Kidney epithelial cell (primary cell): ENCODE data around the gene CDH2. TPM values are rescaled to one million over a fixed set of nuclear protein-coding genes. Genes with fewer than 3 reads are reported as not detected.

Source experiments
- DNase-seq: peaks from one replicate; pipeline ENCODE4 v3.0.0-alpha.2; 2010; ENCODE audit warnings: low read depth
- H3K27me3 ChIP-seq: 2 replicates; pipeline ENCODE4 v1.6.0; 2011; ENCODE audit warnings: low read length; ENCODE audit not compliant: control insufficient read depth, insufficient read depth
- H3K36me3 ChIP-seq: 2 replicates; pipeline ENCODE4 v1.5.1; 2011; ENCODE audit warnings: low read length; ENCODE audit not compliant: control insufficient read depth, insufficient read depth
- H3K4me3 ChIP-seq: 2 replicates; pipeline ENCODE4 v1.5.1; 2011; ENCODE audit warnings: low read depth, mild to moderate bottlenecking, control low read depth, low read length
- total RNA-seq: library from RNA; depleted of rRNA; stranded (reverse); fragments of >200 nt; gene quantifications from 2 replicates; pipeline ENCODE4 v1.2.3, GENCODE V29; 2015
- TF ChIP-seq, protein P1 (sequence below): IDR thresholded peaks from 2 replicates; pipeline ENCODE4 v1.5.1; 2011; ENCODE audit warnings: mild to moderate bottlenecking, moderate library complexity, low read length, control low read depth, inconsistent platforms; ENCODE audit not compliant: insufficient read depth, poor library complexity, severe bottlenecking

Gene CDH2
- total RNA-seq, 1 donor from 2014 or later: 190 TPM

DNA sequence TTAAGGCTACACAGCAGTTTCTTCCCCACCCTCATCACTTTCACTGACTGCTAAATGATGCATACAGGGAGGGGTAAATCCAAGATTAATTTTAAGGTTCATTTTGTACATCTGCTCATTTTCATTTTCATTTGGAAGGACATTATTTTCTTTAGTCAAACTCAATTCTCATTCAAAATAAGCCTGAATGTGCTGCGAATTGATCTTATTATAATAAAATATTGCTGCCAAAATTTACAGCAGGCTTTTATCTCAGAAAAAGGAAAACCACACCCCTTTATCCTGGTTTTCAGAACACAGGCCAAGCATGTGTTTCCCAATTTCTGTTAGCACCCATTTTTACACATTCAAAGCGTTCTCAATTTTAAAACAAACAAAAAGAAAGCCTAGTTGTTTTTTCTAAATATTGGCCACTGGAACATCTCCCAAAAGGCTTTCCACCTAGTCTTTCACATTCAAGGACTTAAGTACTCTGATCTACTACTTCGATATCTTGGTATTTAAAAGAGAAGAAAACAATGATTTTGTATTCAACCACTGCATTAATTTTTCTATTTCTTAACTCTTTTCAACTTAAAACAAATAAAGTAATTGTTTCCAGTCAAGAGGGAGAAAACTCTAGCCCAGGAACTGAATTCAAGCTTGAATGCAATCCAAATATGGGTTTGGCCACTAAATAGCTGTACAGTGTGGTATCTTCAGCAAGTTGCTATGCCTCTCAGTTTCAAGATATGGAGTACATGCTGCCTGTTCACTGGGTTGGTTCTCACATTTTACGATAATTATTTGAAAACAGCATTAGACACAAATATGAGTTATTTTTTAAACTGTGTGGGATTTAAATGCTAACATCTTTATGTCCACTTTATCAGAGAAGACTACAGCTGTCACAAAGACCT lies 52.5 kb downstream of the CDH2 start:
- Histone ChIP-seq H3K36me3 (no peaks in the 10 kb centered on the region), H3K4me3 (no peak overlapping the region), H3K27me3 (no peaks in the 10 kb centered on the region)
- DNase-seq: no peak
- TF ChIP-seq, protein P1, sequence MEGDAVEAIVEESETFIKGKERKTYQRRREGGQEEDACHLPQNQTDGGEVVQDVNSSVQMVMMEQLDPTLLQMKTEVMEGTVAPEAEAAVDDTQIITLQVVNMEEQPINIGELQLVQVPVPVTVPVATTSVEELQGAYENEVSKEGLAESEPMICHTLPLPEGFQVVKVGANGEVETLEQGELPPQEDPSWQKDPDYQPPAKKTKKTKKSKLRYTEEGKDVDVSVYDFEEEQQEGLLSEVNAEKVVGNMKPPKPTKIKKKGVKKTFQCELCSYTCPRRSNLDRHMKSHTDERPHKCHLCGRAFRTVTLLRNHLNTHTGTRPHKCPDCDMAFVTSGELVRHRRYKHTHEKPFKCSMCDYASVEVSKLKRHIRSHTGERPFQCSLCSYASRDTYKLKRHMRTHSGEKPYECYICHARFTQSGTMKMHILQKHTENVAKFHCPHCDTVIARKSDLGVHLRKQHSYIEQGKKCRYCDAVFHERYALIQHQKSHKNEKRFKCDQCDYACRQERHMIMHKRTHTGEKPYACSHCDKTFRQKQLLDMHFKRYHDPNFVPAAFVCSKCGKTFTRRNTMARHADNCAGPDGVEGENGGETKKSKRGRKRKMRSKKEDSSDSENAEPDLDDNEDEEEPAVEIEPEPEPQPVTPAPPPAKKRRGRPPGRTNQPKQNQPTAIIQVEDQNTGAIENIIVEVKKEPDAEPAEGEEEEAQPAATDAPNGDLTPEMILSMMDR: no peak

DNA sequence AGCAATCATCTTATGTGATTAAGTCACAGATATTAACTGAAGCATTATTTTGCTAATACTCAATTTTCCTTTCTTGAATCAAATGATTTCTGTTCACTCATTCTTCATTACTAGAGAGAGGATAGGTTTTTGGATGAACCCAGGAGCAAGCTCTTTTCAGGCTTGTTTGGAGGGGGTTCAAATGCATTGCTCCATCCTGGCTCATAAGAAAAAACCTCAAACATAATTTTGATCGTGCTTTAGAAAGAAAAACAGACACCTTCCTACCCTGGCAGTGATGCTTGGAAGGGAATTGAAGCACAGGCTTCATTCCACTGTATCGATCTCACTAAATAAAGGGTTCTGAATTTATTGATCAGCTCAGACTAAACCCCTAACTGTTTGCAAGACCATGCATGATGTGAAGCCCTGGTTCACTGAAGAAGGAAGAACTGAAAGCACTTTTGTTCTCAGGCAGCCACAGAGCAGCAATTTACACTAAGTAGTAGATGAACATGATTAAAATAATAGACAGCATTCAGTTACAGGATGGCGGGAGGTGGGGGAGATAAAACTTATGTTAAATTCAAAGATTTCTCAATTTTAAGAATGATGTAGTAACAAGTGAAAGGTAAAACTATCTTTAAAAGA lies 53.4 kb downstream of the CDH2 start:
- Histone ChIP-seq H3K4me3 (no peak overlapping the region), H3K36me3 (no peaks in the 10 kb centered on the region), H3K27me3 (no peaks in the 10 kb centered on the region)
- TF ChIP-seq, protein P1: no peak
- DNase-seq: no peak

DNA sequence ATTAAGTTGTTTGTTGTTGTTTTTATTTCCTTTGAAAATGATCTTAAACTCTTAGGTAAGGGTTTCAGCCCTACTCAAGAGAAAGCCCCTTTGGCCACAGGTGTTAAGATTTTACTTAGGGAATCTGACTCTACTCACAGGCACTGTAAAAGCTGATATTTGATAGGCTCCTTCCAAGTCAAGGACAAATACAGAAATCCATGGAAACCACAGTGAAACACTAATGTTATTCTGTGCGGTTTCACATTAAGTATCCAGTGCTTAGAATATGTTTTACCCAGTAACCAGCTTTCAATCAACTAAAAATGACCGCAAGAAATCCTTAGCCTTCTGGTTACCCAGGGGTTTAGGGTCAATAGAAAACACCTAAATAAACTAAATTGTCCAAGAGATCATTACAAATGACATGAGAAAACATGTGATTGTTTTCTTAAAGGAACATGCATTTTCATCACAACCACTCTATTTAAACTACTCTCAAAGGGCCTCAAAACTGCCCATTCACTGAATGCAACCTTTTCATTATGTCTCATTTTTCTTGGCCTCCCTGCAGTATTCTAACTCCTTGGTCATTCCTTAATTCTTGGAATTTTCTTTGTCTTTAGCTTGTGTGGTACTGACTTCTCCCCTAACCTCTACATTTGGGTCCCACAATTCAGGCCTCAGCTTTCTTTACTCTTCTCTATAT lies 56.0 kb downstream of the CDH2 start:
- Histone ChIP-seq H3K4me3 (no peak overlapping the region), H3K27me3 (no peaks in the 10 kb centered on the region), H3K36me3 (no peaks in the 10 kb centered on the region)
- TF ChIP-seq, protein P1: no peak
- no peak for DNase-seq

DNA sequence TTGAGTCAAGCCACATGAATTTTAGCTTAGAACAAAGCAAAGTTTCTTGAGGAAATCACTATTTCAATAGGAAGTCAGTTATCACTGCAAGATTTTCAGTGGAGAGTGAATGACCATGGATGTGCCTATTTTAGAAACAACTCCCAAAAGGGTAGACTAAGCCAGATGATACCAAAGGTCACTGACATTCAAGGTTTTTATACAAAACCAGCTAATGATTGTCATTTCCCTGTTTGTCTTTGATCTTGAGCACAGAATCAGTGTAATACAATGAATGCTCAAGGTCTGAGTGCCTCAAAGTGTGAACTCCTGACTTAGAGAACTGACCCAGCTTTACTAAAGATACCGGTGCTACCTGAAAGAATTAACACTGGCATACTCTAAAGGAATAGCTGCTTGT lies 60.5 kb downstream of the CDH2 start:
- no peak overlapping the region for H3K4me3 ChIP-seq
- no peak for DNase-seq
- TF ChIP-seq, protein P1: no peak
- H3K27me3 ChIP-seq: no peaks in the 10 kb centered on the region
- no peaks in the 10 kb centered on the region for H3K36me3 ChIP-seq

DNA sequence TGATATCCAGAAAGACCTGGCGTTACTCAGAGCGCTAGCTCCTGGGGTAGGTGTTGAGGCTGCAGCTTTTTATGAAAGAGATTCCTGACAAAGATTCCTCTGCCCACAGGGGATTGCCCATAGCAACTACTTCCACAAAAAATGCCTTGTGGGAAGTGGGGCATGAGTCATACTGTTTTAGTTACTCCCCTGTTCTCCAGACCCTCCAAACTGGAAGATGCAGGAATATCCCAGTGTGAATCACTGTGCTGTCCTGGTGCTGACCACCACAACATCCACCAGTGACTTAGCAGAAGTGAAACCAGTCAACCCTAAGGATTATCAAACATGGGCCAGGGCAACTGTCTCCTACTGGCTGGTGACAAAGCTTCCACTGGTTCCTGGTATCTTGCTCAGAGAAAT lies 61.8 kb downstream of the CDH2 start:
- H3K27me3 ChIP-seq: no peaks in the 10 kb centered on the region
- DNase-seq: peak; percentile 99
- TF ChIP-seq, protein P1: no peak
- H3K36me3 ChIP-seq: no peaks in the 10 kb centered on the region
- no peak overlapping the region for H3K4me3 ChIP-seq
